ENCODE results near the gene HTR2A. TPM values are rescaled to one million over a fixed set of nuclear protein-coding genes. Genes with fewer than 3 reads are reported as not detected.
A peak's percentile ranks its signal among the peaks of the same experiment; 100 is the strongest.

The HTR2A gene
- total RNA-seq, 1 donor from 2014 or later, result not detected

GRCh38 chr13:46845146-46845545 is 51.7 kb downstream of the HTR2A start:
- no peak for TF ChIP-seq CTCF (IDR thresholded peaks at IDR 0.05; ENCODE audit: insufficient read depth, low read length, poor library complexity, severe bottlenecking)
- no peak for DNase-seq (ENCODE audit: low read depth)
- no peaks in the 10 kb centered on the region for H3K36me3 ChIP-seq (ENCODE audit: control insufficient read depth, insufficient read depth, low read length)
- no peak overlapping the region for H3K4me3 ChIP-seq (ENCODE audit: low read depth, low read length)
- no peaks in the 10 kb centered on the region for H3K27me3 ChIP-seq (ENCODE audit: control insufficient read depth, insufficient read depth, low read length)

GRCh38 chr13:46844431-46844830 is 52.4 kb downstream of the HTR2A start:
- no peaks in the 10 kb centered on the region for H3K36me3 ChIP-seq (ENCODE audit: control insufficient read depth, insufficient read depth, low read length)
- no peak overlapping the region for H3K4me3 ChIP-seq (ENCODE audit: low read depth, low read length)
- DNase-seq (ENCODE audit: low read depth), result no peak
- no peak for TF ChIP-seq CTCF (IDR thresholded peaks at IDR 0.05; ENCODE audit: insufficient read depth, low read length, poor library complexity, severe bottlenecking)
- no peaks in the 10 kb centered on the region for H3K27me3 ChIP-seq (ENCODE audit: control insufficient read depth, insufficient read depth, low read length)

GRCh38 chr13:46839399-46839798 is 57.5 kb downstream of the HTR2A start:
- no peak for TF ChIP-seq CTCF (IDR thresholded peaks at IDR 0.05; ENCODE audit: insufficient read depth, low read length, poor library complexity, severe bottlenecking)
- no peaks in the 10 kb centered on the region for H3K36me3 ChIP-seq (ENCODE audit: control insufficient read depth, insufficient read depth, low read length)
- H3K4me3 ChIP-seq (ENCODE audit: low read depth, low read length), result no peak overlapping the region
- no peaks in the 10 kb centered on the region for H3K27me3 ChIP-seq (ENCODE audit: control insufficient read depth, insufficient read depth, low read length)
- DNase-seq (ENCODE audit: low read depth), result no peak

- no peaks in the 10 kb centered on the region for H3K36me3 ChIP-seq (ENCODE audit: control insufficient read depth, insufficient read depth, low read length)
- no peak for DNase-seq (ENCODE audit: low read depth)
- no peaks in the 10 kb centered on the region for H3K27me3 ChIP-seq (ENCODE audit: control insufficient read depth, insufficient read depth, low read length)
- H3K4me3 ChIP-seq (ENCODE audit: low read depth, low read length), result no peak overlapping the region
- TF ChIP-seq CTCF (IDR thresholded peaks at IDR 0.05; ENCODE audit: insufficient read depth, low read length, poor library complexity, severe bottlenecking), result no peak
These were observed 62.2 kb downstream of the HTR2A start for GRCh38 chr13:46834657-46835056.

GRCh38 chr13:46831588-46832194 is 65.2 kb downstream of the HTR2A start:
- no peaks in the 10 kb centered on the region for H3K27me3 ChIP-seq (ENCODE audit: control insufficient read depth, insufficient read depth, low read length)
- H3K4me3 ChIP-seq (ENCODE audit: low read depth, low read length), result no peak overlapping the region
- peak; percentile 10 for DNase-seq (ENCODE audit: low read depth)
- peak; percentile 63 for TF ChIP-seq CTCF (IDR thresholded peaks at IDR 0.05; ENCODE audit: insufficient read depth, low read length, poor library complexity, severe bottlenecking)
- no peaks in the 10 kb centered on the region for H3K36me3 ChIP-seq (ENCODE audit: control insufficient read depth, insufficient read depth, low read length)

GRCh38 chr13:46830405-46831005 is 66.3 kb downstream of the HTR2A start:
- no peaks in the 10 kb centered on the region for H3K36me3 ChIP-seq (ENCODE audit: control insufficient read depth, insufficient read depth, low read length)
- no peak overlapping the region for H3K4me3 ChIP-seq (ENCODE audit: low read depth, low read length)
- no peaks in the 10 kb centered on the region for H3K27me3 ChIP-seq (ENCODE audit: control insufficient read depth, insufficient read depth, low read length)
- no peak for DNase-seq (ENCODE audit: low read depth)
- TF ChIP-seq CTCF (IDR thresholded peaks at IDR 0.05; ENCODE audit: insufficient read depth, low read length, poor library complexity, severe bottlenecking), result no peak
